Left lung (tissue), 10 donors: ENCODE measurements around the gene CNOT6L. TPM values are rescaled to one million over a fixed set of nuclear protein-coding genes. Genes with fewer than 3 reads are reported as not detected.

Source experiments
- ATAC-seq: fragments of 200-7000 bp; cut with Tn5 transposase; one replicate; pipeline ENCODE4 v1.9.1; 2020; ENCODE audit warnings: moderate library complexity
- DNase-seq, 4 donors: peaks; one replicate each; pipeline ENCODE4 v3.0.0-alpha.2; 2013 to 2020
- H3K27ac ChIP-seq, 2 donors: fragments of 200-600 bp; sonication (generic) in 1 of 2; one replicate each; pipeline versions ENCODE4 v1.5.0 to v1.8.0; 2020 to 2021
- H3K27me3 ChIP-seq, 2 donors: fragments of 200-600 bp; sonication (generic) in 1 of 2; one replicate each; pipeline versions ENCODE4 v1.5.0 to v1.8.0; 2020 to 2021
- H3K36me3 ChIP-seq, 2 donors: fragments of 200-600 bp; sonication (generic) in 1 of 2; one replicate each; pipeline versions ENCODE4 v1.5.0 to v1.8.0; 2020 to 2021
- H3K4me1 ChIP-seq, 2 donors: fragments of 200-600 bp; one replicate each; pipeline ENCODE4 v1.8.0; 2021
- H3K4me3 ChIP-seq, 2 donors: fragments of 200-600 bp; sonication (generic) in 1 of 2; one replicate each; pipeline versions ENCODE4 v1.5.0 to v1.8.0; 2020 to 2021; ENCODE audit warnings: mild to moderate bottlenecking in 1 of 2
- H3K9me3 ChIP-seq, 2 donors: fragments of 200-600 bp; sonication (generic) in 1 of 2; one replicate each; pipeline versions ENCODE4 v1.5.0 to v1.8.0; 2020 to 2021
- CTCF ChIP-seq, 2 donors: fragments of 200-600 bp; sonication (generic) in 1 of 2; IDR thresholded peaks; one replicate each; pipeline versions ENCODE4 v1.5.0 to v1.8.0; 2021; ENCODE audit warnings: antibody characterized with exemption in 2 of 2
- intact Hi-C, 2 donors: fragments of 100-400 bp; cut with DNase I; formaldehyde crosslinking; loops; one replicate each; pipeline versions ENCODE4 v1.11.2 to v1.14.2; 2022
- polyA plus RNA-seq, 6 donors: library from polyadenylated mRNA; unstranded; fragments of 120-200 nt; gene quantifications; one replicate each; pipeline ENCODE4 v1.2.1, GENCODE V29; 2013; ENCODE audit not compliant: insufficient read length in 6 of 6
- total RNA-seq, 2 donors: library from RNA; stranded (reverse); fragmentation: NEBNext Ultra II Directional; extraction: Animal tissue kit (Norgen Biotek cat#: 25700); gene quantifications; one replicate each; pipeline ENCODE4 v1.2.1, GENCODE V29; 2021
- donor health status: DM: no; HTN: yes; CAD: no.
- donor health status: DM: no; HTN: no; CAD: no.

CNOT6L gene
- total and polyA plus RNA-seq, 8 donors: 29.8 to 43.5 (median 34.0) TPM

GRCh38 chr4:77849278-77849965, 30.3 kb upstream of the CNOT6L start:
- Histone ChIP-seq H3K27me3 (no peaks in the 10 kb centered on the region), H3K4me3 (no peak overlapping the region), H3K4me1 (peaks cover 0 to 15% of the 10 kb centered on the region in 2 donors), H3K9me3 (no peaks in the 10 kb centered on the region), H3K27ac (no peak overlapping the region), H3K36me3 (no peaks in the 10 kb centered on the region)
- no peak for TF ChIP-seq CTCF (IDR thresholded peaks at IDR 0.05)
- DNase-seq (peak in 1 of 4 donors; percentile 34), ATAC-seq (no peak)
- intact Hi-C loops: no loop called here

GRCh38 chr4:77848508-77848907, 29.3 kb upstream of the CNOT6L start:
- H3K4me3 ChIP-seq: no peak overlapping the region
- H3K4me1 ChIP-seq: peaks cover 0 to 6% of the 10 kb centered on the region in 2 donors
- no peak for TF ChIP-seq CTCF (IDR thresholded peaks at IDR 0.05)
- H3K36me3 ChIP-seq: no peaks in the 10 kb centered on the region
- intact Hi-C loops: no loop called here
- ATAC-seq: no peak
- DNase-seq: no peak
- no peaks in the 10 kb centered on the region for H3K27me3 ChIP-seq
- no peaks in the 10 kb centered on the region for H3K9me3 ChIP-seq
- no peak overlapping the region for H3K27ac ChIP-seq

- H3K36me3 ChIP-seq: no peaks in the 10 kb centered on the region
- no peak overlapping the region for H3K27ac ChIP-seq
- H3K9me3 ChIP-seq: no peaks in the 10 kb centered on the region
- intact Hi-C loops: no loop called here
- no peak overlapping the region for H3K4me3 ChIP-seq
- H3K27me3 ChIP-seq: no peaks in the 10 kb centered on the region
- H3K4me1 ChIP-seq: no peaks in the 10 kb centered on the region
- TF ChIP-seq CTCF (IDR thresholded peaks at IDR 0.05): no peak
- DNase-seq: no peak
- ATAC-seq: no peak
These were observed 26.8 kb upstream of the CNOT6L start for GRCh38 chr4:77845929-77846328.

GRCh38 chr4:77845400-77845799, 26.2 kb upstream of the CNOT6L start:
- no peaks in the 10 kb centered on the region for H3K36me3 ChIP-seq
- H3K9me3 ChIP-seq: no peaks in the 10 kb centered on the region
- H3K27me3 ChIP-seq: no peaks in the 10 kb centered on the region
- no peak overlapping the region for H3K4me3 ChIP-seq
- no peak for TF ChIP-seq CTCF (IDR thresholded peaks at IDR 0.05)
- no peak for DNase-seq
- H3K27ac ChIP-seq: no peak overlapping the region
- no peak for ATAC-seq
- H3K4me1 ChIP-seq: no peaks in the 10 kb centered on the region
- intact Hi-C loops: no loop called here

- intact Hi-C loops: no loop called here
- ATAC-seq (no peak), DNase-seq (no peak)
- Histone ChIP-seq H3K27ac (no peak overlapping the region), H3K4me1 (no peaks in the 10 kb centered on the region), H3K27me3 (no peaks in the 10 kb centered on the region), H3K4me3 (no peak overlapping the region), H3K36me3 (no peaks in the 10 kb centered on the region), H3K9me3 (no peaks in the 10 kb centered on the region)
- TF ChIP-seq CTCF (IDR thresholded peaks at IDR 0.05): no peak
These were observed 25.2 kb upstream of the CNOT6L start for GRCh38 chr4:77844363-77844762.
